GM19025 (cell line): ENCODE results near the gene SVOPL.

ENCODE experiments used
- ATAC-seq: cut with Tn5 transposase; IDR thresholded peaks from one replicate; pipeline ENCODE4 v1.9.1; 2021; ENCODE audit warnings: mild to moderate bottlenecking, low read depth, moderate library complexity; ENCODE audit not compliant: unreplicated experiment

SVOPL gene

DNA sequence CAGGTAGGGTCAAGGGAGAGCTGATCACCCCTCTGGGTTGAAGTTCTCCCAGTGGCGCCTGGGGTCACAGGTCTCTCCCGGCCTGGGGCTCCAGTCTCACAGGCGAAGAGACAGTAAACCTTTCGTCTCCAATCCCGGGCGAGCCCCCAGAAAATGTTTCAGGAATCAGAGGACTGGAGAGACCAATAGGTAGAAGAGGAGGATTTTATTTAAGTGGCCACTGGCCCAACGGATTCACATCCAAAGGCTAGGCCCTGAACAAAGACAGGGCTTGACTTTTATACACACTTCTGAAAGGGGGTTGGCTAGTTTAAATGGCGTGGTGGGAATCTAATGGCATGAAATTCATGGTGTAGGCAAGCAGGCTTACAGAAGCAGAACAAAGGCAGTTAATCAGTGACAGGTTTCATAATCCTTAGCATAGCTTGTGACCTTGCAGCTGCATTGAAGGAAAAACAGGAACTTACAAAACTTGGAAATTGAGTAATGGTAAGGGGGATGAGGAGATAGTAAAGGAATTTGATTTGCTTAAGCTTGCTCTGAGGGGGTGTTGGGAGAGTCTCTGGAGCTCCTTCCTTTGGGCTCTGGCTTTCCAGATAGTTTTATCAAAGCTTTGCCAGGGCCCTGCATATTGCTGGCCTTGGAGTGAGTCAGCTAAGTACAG lies 135.6 kb downstream of the SVOPL start:
- no peak for ATAC-seq

DNA sequence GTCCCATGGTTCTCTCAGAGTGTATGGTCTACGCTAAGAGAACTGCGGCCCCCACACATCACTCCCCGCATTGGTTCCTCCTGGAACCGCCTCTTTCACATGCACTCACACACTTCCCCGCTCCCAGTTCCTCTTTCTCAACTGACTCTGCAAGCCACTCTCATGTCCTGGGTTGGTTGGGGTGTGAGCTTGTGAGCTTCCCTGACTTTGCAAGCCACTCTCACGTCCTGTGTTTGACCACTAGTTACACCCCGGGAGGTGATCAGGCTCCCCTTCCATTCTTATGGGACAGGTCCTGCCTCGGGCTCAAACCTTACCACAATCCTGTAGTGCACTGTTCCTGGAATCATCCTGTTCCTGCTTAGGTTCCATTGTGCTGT lies 136.1 kb downstream of the SVOPL start:
- ATAC-seq, result no peak

DNA sequence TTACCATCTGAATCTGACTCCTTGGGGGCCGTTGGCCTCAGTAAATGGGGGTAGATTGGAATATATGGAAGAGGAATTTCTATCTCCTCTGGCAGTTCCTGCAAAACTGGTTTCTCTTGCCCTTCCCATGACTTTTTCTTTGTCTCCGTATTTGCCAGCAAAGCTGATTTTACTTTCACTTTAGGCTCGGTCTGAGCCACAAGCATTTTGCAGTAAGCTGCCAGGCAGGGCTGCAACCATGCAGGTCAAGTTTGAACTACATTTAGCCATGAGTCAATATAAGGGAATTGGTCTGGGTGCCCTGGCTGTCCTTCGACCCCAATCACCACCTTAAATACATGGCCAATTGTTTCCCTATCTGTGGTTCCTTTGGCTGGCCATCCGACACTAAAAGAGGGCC lies 136.8 kb downstream of the SVOPL start:
- no peak for ATAC-seq

DNA sequence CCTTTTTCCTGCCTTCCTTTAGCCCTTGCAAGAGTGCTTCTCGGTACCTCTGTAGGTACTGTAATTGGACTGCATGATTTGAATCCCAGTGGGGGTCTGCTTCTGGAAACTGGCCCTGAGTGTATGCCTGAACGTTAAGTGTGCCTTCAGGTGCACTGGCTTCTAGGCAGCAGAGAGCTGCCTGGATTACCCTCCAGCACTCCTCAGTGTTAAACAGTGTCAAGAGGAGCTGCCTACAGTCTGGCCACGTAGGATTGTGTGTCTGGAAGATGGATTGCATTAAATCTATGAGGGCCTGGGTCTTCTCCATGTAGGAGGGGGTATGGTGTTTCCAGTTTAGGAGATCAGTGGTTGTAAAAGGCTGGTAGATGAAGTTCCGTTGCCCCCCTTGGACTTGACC lies 137.4 kb downstream of the SVOPL start:
- no peak for ATAC-seq

DNA sequence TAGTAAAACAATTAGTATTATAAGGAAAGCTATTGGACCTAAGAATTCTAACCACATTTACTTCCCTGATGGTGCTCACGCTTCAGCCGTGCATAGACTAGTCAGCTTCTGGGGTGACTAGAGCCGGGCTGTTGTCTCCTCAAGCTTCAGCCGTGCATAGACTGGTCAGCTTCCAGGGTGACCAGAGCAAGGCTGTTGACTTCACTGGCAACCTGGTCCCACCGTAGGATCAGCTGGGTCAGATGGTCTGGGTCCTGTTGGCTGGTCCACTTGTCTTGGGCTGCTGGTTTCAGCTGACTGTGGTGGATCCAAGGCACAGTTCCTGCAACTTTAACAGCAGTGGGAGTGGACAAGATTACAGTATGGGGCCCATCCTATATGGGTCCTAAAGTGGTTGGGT lies 141.7 kb downstream of the SVOPL start:
- no peak for ATAC-seq

DNA sequence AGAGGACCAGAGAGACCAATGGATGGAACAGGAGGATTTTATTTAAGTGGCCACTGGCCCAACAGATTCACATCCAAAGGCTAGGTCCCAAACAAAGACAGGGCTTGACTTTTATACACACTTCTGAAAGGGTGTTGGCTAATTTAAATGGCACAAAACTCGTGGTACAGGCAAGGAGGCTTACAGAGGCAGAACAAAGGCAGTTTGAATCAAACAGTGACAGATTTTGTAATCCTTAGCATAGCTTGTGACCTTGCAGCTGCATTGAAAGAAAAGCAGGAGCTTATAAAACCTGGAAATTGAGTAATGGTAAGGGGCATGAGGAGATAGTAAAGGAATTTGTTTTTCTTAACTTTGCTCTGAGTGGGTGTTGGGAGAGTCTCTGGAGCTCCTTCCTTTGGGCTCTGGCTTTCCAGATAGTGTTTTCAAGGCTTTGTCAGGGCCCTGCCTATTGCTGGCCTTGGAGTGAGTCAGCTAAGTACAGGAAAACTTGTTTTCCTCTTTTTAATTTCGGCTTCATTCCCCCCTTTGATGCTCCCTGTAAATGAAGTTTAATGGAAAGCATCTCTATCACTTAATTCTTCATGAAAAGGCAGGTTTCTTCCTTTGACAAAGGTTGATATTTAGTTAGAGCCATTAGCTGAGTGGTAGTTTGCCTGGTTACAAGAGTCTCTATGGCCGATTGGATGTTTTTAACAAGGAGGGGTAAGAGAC lies 144.2 kb downstream of the SVOPL start:
- no peak for ATAC-seq

DNA sequence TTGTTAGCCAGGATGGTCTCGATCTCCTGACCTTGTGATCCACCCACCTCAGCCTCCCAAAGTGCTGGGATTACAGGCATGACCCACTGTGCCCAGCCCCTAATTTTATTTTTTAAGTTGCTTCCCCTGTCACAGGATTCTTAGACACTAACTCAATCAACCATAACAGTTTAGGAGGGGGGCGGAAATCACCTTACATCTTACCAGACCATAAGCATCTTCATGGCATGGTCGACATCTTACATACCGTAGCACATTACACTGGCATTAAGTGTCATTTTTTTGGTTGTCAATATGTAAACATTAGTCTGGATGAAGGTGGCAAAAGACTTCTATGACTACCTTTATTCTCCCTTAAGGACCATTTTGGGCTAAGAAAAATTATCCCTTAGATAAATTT lies 145.5 kb downstream of the SVOPL start:
- no peak for ATAC-seq

DNA sequence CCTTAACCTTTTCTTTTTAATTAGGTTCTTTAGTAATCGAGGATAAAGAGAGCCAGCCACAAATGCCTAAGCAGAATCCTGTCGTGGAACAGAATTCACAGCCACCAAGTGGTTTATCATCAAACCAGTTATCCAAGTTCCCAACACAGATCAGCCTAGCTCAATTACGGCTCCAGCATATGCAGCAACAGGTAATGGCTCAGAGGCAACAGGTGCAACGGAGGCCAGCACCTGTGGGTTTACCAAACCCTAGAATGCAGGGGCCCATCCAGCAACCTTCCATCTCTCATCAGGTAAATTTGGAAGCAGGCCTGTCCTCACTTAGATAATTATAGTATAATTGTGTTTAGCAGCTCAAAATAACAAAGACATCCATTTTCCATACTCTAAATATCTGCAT lies 146.5 kb downstream of the SVOPL start:
- ATAC-seq, result no peak

DNA sequence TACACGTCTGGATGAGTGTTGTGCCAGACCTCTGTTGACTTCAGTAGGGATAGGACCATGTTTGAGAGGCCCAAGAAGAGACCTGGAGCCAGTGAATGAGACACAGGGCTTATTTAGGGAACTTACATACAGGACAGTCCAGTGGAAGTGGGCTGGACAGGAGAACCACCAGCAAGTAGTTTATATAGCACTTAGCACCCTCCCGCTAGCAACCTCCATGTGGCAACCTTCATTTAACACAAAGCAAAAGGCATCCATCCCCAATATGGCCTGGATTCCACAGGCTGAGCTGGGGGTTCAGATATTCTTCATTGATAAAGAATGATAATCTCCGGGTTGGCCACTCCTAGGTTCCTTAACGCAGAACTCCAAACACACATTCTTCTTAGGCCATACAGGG lies 147.4 kb downstream of the SVOPL start:
- no peak for ATAC-seq

DNA sequence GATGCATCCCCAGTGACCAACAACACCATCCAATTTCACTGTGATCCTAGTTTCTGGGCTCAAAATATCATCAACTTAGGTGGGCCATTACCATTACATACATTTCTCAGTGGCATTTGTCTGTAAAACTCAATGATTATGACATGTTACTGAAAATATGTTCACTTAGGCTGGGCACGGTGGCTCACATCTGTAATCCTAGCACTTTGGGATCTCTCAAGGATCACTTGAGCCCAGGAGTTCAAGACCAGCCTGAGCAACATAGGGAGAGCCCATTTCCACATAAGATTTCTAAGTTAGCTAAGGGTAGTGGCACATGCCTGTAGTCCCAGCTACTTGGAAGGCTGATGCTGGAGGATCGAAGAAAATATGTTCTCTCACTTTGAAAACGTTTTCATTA lies 150.1 kb downstream of the SVOPL start:
- no peak for ATAC-seq

DNA sequence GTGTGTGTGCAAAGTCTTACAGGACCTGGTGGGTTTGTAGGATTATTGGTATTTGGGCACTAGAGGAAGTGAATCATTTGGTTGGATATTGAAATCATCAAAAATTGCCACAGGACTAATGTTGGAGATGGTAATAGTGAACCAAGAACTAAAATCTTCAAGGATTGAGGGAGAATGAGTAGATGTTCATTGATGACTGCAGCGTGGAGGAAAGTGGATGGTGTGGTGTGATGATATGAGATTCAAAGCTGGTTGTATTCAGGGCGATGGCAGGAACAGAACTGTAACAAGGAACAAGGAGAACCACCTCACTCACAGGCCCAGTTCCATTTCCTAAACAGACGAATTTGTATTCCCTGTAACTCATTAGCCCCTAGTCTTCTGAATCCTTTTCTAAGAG lies 150.8 kb downstream of the SVOPL start:
- ATAC-seq, result no peak

DNA sequence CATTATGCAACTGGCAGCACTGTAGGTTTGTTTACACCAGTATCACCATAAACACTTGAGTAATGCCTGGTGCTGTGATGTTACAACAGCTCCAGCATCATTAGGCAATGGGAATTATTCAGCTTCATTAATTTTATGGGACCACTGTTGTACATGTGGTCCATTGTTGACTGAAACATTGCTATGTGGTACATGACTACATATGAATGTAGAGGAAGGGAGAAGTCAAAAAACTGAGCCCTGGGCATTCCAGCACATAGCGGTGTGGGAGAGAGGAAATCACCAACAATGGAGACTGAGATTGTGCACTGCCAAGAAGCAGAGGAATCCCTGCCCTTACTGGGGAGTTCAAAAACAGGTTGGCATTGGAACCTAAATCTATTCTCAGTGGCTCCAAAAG lies 152.1 kb downstream of the SVOPL start:
- ATAC-seq, result no peak

DNA sequence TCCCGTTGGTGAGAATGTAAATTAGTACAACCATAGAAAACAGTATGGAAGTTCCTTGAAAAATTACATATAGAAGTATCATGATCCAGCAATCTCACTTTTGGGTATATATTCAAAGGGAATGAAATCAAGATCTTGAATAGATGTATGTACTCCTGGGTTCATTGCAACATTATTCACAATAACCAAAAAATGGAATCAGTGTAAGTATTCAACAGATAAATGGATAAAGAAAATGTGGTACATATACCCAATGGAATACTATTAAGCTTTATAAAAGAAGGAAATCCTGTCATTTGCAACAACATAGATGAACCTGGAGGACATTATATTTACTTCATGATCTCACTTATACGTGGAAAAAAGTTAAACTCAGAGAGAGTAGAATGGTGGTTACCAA lies 154.3 kb downstream of the SVOPL start:
- ATAC-seq, result no peak

DNA sequence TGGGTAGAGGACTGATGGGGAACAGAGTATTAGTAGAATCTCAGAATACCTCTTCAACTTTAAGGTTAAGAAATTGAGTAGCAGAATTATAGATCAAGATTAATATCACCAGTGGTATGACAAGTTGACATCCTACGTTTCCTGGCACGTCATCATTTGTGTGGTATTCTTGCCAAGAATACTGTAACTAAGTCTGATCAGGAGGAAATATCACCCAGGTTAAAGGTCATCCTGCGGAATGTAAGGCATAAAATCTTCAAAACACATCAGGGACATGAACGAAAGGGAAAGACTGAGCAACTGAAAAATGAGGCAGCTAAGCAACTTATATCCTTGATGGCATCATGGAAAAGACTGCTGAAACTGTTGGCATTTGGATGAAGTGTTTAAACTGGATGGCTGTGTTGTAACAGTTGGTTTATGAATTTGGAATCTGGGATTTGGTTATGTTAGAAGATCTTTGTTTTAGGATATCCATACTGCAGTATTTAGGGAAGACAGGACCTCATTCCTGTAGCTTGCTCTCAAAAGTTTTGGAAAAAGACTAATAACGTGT lies 155.0 kb downstream of the SVOPL start:
- ATAC-seq, result no peak

DNA sequence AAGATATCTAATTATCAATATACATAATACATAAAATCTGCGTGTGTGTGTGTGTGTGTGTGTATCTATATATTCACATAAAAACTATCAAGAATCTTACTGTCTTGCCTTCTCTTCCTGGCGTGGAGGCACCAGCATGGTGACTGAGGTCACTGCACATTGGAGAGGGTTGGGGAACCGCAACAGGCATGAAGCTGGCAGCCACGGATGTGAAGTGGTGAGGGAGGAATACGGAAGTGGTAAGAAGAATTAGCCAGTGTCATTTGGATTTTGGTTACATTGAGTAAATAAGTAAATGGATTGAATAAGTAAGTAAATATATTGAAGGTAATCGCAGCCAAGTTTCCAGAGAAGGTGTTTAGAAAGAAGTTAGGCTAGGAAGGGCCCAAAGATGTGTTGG lies 156.0 kb downstream of the SVOPL start:
- no peak for ATAC-seq
